ENCODE measurements around the gene KCND2.

DNA sequence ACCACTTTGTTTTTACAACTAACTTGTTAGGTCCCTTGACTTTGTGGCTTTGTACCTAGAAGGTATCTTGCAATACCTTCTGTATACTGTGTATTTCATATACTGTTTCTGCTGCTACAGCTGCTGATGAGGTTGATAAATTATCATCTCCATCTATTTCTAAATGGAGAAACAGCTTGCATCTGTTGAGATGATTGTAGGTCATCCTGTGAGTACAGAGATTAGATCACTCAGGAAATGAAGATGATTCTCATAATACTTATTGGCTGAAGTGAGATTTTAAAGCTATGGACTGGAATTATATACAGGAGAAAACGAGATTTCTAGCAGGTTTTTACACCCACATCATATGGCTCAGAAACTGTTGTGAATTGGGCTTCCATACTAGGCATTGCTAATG is 280.5 kb downstream of the KCND2 start:
- no peak for TF ChIP-seq CTCF (IDR thresholded peaks at IDR 0.05 in 4 of 5, conservative IDR thresholded peaks at IDR 0.05 in 1 of 5)
- no peak for TF ChIP-seq POLR2A (IDR thresholded peaks at IDR 0.05)

All from gastrocnemius medialis (tissue), 4 donors.